HepG2 (cell line): ENCODE measurements around the gene PSRC1. TPM values are rescaled to one million over a fixed set of nuclear protein-coding genes. Genes with fewer than 3 reads are reported as not detected.

ENCODE experiments used
- CENPT ChIP-seq: sonication (generic); formaldehyde crosslinking; IDR thresholded peaks from 2 replicates; pipeline ENCODE4 v1.8.0; 2022; ENCODE audit warnings: low read depth, mild to moderate bottlenecking, moderate library complexity, missing genetic modification reagents
- DNMT1 ChIP-seq: sonication (generic); formaldehyde crosslinking; IDR thresholded peaks from 2 replicates; pipeline ENCODE4 v1.5.1; 2020; ENCODE audit warnings: mild to moderate bottlenecking, missing genetic modification reagents
- KLF9 ChIP-seq: IDR thresholded peaks from 2 replicates; pipeline ENCODE4 v1.6.1; 2016; ENCODE audit warnings: low read depth
- NFATC3 ChIP-seq: sonication (generic); formaldehyde crosslinking; IDR thresholded peaks from 2 replicates; pipeline ENCODE4 v1.5.1; 2020; ENCODE audit warnings: mild to moderate bottlenecking, missing genetic modification reagents
- RFX1 ChIP-seq: fragments of 450-650 bp; IDR thresholded peaks from 2 replicates; pipeline ENCODE4 v1.6.1; 2017
- SMAD1 ChIP-seq: sonication (generic); formaldehyde crosslinking; IDR thresholded peaks from 2 replicates; pipeline ENCODE4 v1.4.0; 2020; ENCODE audit warnings: missing genetic modification reagents, low read depth, mild to moderate bottlenecking, borderline replicate concordance
- SNRNP70 ChIP-seq: fragments of 200-400 bp; formaldehyde crosslinking; IDR thresholded peaks from 2 replicates; pipeline ENCODE4 v1.6.1; 2017; ENCODE audit warnings: mild to moderate bottlenecking, low read depth, low read length, moderate library complexity
- TCF7 ChIP-seq: sonication (generic); IDR thresholded peaks from 2 replicates; pipeline ENCODE4 v1.6.1; 2016; ENCODE audit warnings: antibody characterized with exemption, low read depth
- ZFY ChIP-seq: sonication (generic); formaldehyde crosslinking; IDR thresholded peaks from 2 replicates; pipeline ENCODE4 v1.4.0; 2020; ENCODE audit warnings: missing genetic modification reagents
- ZNF652 ChIP-seq: IDR thresholded peaks from 2 replicates; pipeline ENCODE4 v1.6.1; 2016; ENCODE audit warnings: low read depth, borderline replicate concordance
- polyA plus RNA-seq, 8 experiments: library from polyadenylated mRNA; depleted of rRNA in 3 of 8; stranded (reverse) in 7 of 8; unstranded in 1 of 8; fragments of >200 nt; fragmentation: Illumina TruSeq in 4 of 8; extraction: Trizol in 4 of 8; gene quantifications; 2 replicates each; pipeline versions ENCODE4 v1.2.1 to v1.2.3, GENCODE V29; 2011 to 2016; ENCODE audit warnings: low read depth in 4 of 8, missing spikeins in 1 of 8, mixed read lengths in 1 of 8; ENCODE audit not compliant: insufficient read depth in 1 of 8
- total RNA-seq, 5 experiments: library from RNA; depleted of rRNA; stranded (reverse); fragments of >200 nt; fragmentation: Illumina TruSeq; extraction: Trizol; gene quantifications; 2 replicates each; pipeline ENCODE4 v1.2.3, GENCODE V29; 2016; ENCODE audit warnings: low read depth in 1 of 5
- TF ChIP-seq, protein P1 (sequence below): sonication (generic); formaldehyde crosslinking; conservative IDR thresholded peaks from 2 replicates; pipeline ENCODE4 v1.4.0; 2020; ENCODE audit warnings: missing genetic modification reagents
- TF ChIP-seq, protein P2 (sequence below): sonication (generic); formaldehyde crosslinking; IDR thresholded peaks from 2 replicates; pipeline ENCODE4 v1.4.0; 2020; ENCODE audit warnings: missing genetic modification reagents
- TF ChIP-seq, protein P3 (sequence below): sonication (generic); formaldehyde crosslinking; IDR thresholded peaks from 2 replicates; pipeline ENCODE4 v1.4.0; 2020; ENCODE audit warnings: missing genetic modification reagents, borderline replicate concordance
- TF ChIP-seq, protein P4 (sequence below): sonication (generic); formaldehyde crosslinking; conservative IDR thresholded peaks from 2 replicates; pipeline ENCODE4 v1.4.0; 2020; ENCODE audit warnings: missing genetic modification reagents
- TF ChIP-seq, protein P5 (sequence below): sonication (generic); formaldehyde crosslinking; IDR thresholded peaks from 2 replicates; pipeline ENCODE4 v1.4.0; 2020; ENCODE audit warnings: missing genetic modification reagents
- TF ChIP-seq, protein P6 (sequence below): sonication (generic); formaldehyde crosslinking; IDR thresholded peaks from 2 replicates; pipeline ENCODE4 v1.4.0; 2020; ENCODE audit warnings: mild to moderate bottlenecking, missing genetic modification reagents

PSRC1 gene
- total and polyA plus RNA-seq, 2 of the 13 experiments (the other 11 are each of a cell fraction or from before 2014, with no cell fraction given) = 28.6 to 30.3 TPM

DNA sequence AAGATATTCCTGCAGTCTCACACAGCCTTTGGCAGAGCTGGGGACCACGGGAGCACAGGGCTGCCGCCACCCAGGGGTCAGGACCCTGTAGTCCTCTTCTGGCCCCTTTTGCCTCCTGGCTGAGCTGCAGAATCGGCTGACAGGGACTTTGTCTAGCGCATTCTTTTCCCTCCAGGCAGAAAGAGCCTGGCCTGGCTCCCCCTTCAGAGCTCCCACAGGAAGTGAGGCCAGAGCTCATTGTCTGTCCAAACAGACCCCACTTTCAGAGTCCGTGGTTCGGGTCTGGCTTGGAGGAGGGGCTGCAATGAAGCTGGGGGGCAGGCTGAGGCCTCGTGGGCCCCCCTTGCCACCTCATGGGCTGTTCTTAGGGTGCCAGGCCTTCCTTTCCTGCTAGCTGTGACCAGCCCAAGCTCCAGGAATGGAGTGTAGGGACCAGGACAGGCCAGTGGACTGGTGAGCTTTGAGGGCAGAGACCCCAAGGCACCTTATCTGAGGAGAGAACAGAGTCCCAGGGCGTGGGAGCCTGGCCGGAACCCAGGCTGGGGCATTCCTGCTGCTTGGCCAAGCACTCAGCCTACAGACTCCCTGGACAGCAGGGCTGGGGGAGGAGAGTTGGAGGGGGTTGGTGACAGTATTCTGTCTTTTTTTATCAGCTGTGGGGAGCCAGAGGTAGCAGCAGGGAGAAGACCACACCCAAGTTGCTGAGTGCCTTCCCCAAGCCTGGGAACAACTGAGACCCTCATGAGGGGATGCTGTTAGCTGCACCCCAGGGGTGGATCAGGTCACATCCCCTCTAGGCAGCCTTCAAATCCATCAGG lies 28.9 kb downstream of the PSRC1 start (continued):
- TF ChIP-seq, protein P1, sequence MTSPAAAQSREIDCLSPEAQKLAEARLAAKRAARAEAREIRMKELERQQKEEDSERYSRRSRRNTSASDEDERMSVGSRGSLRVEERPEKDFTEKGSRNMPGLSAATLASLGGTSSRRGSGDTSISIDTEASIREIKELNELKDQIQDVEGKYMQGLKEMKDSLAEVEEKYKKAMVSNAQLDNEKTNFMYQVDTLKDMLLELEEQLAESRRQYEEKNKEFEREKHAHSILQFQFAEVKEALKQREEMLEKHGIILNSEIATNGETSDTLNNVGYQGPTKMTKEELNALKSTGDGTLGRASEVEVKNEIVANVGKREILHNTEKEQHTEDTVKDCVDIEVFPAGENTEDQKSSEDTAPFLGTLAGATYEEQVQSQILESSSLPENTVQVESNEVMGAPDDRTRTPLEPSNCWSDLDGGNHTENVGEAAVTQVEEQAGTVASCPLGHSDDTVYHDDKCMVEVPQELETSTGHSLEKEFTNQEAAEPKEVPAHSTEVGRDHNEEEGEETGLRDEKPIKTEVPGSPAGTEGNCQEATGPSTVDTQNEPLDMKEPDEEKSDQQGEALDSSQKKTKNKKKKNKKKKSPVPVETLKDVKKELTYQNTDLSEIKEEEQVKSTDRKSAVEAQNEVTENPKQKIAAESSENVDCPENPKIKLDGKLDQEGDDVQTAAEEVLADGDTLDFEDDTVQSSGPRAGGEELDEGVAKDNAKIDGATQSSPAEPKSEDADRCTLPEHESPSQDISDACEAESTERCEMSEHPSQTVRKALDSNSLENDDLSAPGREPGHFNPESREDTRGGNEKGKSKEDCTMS (CRISPR knock-in tag) = no peak
- TF ChIP-seq, protein P2, sequence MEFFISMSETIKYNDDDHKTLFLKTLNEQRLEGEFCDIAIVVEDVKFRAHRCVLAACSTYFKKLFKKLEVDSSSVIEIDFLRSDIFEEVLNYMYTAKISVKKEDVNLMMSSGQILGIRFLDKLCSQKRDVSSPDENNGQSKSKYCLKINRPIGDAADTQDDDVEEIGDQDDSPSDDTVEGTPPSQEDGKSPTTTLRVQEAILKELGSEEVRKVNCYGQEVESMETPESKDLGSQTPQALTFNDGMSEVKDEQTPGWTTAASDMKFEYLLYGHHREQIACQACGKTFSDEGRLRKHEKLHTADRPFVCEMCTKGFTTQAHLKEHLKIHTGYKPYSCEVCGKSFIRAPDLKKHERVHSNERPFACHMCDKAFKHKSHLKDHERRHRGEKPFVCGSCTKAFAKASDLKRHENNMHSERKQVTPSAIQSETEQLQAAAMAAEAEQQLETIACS (CRISPR knock-in tag) = no peak
- TF ChIP-seq, protein P3, sequence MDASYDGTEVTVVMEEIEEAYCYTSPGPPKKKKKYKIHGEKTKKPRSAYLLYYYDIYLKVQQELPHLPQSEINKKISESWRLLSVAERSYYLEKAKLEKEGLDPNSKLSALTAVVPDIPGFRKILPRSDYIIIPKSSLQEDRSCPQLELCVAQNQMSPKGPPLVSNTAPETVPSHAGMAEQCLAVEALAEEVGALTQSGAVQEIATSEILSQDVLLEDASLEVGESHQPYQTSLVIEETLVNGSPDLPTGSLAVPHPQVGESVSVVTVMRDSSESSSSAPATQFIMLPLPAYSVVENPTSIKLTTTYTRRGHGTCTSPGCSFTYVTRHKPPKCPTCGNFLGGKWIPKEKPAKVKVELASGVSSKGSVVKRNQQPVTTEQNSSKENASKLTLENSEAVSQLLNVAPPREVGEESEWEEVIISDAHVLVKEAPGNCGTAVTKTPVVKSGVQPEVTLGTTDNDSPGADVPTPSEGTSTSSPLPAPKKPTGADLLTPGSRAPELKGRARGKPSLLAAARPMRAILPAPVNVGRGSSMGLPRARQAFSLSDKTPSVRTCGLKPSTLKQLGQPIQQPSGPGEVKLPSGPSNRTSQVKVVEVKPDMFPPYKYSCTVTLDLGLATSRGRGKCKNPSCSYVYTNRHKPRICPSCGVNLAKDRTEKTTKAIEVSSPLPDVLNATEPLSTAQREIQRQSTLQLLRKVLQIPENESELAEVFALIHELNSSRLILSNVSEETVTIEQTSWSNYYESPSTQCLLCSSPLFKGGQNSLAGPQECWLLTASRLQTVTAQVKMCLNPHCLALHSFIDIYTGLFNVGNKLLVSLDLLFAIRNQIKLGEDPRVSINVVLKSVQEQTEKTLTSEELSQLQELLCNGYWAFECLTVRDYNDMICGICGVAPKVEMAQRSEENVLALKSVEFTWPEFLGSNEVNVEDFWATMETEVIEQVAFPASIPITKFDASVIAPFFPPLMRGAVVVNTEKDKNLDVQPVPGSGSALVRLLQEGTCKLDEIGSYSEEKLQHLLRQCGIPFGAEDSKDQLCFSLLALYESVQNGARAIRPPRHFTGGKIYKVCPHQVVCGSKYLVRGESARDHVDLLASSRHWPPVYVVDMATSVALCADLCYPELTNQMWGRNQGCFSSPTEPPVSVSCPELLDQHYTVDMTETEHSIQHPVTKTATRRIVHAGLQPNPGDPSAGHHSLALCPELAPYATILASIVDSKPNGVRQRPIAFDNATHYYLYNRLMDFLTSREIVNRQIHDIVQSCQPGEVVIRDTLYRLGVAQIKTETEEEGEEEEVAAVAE (CRISPR knock-in tag) = no peak
- TF ChIP-seq ZNF652 (CRISPR knock-in tag) (no peak), ZFY (CRISPR knock-in tag) (peak; percentile 71), NFATC3 (CRISPR knock-in tag) (no peak), SMAD1 (CRISPR knock-in tag) (no peak), CENPT (no peak), DNMT1 (CRISPR knock-in tag) (no peak), TCF7 (no peak), SNRNP70 (no peak), KLF9 (CRISPR knock-in tag) (no peak), RFX1 (no peak)
- TF ChIP-seq, protein P4, sequence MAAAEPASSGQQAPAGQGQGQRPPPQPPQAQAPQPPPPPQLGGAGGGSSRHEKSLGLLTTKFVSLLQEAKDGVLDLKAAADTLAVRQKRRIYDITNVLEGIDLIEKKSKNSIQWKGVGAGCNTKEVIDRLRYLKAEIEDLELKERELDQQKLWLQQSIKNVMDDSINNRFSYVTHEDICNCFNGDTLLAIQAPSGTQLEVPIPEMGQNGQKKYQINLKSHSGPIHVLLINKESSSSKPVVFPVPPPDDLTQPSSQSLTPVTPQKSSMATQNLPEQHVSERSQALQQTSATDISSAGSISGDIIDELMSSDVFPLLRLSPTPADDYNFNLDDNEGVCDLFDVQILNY (CRISPR knock-in tag) = no peak
- TF ChIP-seq, protein P5, sequence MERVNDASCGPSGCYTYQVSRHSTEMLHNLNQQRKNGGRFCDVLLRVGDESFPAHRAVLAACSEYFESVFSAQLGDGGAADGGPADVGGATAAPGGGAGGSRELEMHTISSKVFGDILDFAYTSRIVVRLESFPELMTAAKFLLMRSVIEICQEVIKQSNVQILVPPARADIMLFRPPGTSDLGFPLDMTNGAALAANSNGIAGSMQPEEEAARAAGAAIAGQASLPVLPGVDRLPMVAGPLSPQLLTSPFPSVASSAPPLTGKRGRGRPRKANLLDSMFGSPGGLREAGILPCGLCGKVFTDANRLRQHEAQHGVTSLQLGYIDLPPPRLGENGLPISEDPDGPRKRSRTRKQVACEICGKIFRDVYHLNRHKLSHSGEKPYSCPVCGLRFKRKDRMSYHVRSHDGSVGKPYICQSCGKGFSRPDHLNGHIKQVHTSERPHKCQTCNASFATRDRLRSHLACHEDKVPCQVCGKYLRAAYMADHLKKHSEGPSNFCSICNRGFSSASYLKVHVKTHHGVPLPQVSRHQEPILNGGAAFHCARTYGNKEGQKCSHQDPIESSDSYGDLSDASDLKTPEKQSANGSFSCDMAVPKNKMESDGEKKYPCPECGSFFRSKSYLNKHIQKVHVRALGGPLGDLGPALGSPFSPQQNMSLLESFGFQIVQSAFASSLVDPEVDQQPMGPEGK (CRISPR knock-in tag) = peak; percentile 88
- TF ChIP-seq, protein P6, sequence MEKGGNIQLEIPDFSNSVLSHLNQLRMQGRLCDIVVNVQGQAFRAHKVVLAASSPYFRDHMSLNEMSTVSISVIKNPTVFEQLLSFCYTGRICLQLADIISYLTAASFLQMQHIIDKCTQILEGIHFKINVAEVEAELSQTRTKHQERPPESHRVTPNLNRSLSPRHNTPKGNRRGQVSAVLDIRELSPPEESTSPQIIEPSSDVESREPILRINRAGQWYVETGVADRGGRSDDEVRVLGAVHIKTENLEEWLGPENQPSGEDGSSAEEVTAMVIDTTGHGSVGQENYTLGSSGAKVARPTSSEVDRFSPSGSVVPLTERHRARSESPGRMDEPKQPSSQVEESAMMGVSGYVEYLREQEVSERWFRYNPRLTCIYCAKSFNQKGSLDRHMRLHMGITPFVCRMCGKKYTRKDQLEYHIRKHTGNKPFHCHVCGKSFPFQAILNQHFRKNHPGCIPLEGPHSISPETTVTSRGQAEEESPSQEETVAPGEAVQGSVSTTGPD (CRISPR knock-in tag) = no peak
